HG02623 (cell line): ENCODE measurements around the gene GLDN.
"Not testable (repeated sequence)": the region's sequence is repeated elsewhere in the genome, so short reads cannot be mapped to it uniquely, and the experiment has no call there.

Source experiments
- ATAC-seq: cut with Tn5 transposase; IDR thresholded peaks from one replicate; pipeline ENCODE4 v1.9.1; 2021; ENCODE audit warnings: moderate library complexity; ENCODE audit not compliant: unreplicated experiment

The GLDN gene

DNA sequence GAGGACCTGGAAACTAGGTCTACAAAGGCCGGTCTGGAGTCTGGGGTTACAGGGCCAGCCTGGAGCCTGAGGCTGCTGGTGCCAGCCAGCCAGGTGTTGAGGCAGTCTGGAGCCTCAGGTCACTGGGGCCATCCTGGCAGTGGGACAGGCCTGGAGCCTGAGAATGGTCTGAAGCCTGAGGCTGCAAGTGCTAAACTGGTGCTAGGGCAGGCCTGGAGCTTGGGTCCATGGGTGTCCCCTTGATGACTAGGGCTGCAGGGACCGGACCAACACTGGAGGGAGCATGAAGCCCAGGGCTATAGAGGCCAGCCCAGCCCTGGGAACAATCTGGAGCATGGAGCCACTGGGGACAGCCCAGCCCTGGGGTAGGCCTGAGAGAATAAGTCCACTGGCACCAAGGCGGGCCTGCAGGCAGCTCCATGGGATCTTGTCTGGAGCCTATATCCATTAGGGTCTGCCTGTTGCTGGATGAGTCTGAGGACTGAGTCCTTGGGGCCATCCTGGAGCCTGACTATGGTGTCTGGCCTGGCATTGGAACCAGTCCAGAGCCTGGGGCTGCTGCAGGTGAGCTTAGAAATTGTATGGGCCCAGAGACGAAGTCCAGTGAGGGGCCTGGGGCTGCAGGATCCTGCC lies 101.9 kb downstream of the GLDN start:
- ATAC-seq: no peak

DNA sequence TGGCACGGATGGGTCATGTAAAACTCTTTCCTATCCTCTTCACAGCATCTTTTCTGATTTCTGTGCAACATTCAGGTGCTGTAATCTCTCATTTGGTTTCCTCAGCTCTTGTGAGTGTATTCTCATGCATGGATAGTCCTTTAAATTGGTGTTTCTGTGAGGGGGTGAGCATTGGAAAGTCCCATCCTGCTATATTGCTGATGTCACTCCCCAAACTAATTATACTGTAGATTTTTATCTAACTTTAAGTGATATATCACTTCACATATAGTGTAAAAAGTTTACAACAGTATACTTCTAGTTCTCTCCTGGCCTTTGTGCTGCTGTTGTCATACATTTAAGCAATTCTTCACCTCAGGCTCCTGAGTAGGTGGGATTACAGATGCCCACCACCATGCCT lies 102.7 kb downstream of the GLDN start:
- no peak for ATAC-seq

DNA sequence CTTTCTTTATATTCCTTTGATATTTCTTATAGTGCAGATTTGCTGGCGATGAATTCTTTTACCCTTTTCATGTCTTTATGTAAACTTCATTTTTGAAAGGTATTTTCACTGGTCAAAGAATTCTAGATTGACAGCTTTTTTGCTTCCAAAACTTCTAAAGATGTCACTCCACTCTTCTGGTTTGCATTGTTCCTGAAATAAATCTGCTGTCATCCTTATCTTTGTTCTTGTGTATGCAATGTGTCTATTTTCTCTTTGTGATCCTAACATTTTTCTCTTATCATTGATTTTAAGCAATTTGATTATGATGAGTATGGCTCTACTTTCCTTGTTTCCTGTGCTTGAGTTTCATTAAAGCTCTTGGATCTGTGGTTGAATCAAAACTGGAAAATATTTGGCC lies 103.4 kb downstream of the GLDN start:
- no peak for ATAC-seq

DNA sequence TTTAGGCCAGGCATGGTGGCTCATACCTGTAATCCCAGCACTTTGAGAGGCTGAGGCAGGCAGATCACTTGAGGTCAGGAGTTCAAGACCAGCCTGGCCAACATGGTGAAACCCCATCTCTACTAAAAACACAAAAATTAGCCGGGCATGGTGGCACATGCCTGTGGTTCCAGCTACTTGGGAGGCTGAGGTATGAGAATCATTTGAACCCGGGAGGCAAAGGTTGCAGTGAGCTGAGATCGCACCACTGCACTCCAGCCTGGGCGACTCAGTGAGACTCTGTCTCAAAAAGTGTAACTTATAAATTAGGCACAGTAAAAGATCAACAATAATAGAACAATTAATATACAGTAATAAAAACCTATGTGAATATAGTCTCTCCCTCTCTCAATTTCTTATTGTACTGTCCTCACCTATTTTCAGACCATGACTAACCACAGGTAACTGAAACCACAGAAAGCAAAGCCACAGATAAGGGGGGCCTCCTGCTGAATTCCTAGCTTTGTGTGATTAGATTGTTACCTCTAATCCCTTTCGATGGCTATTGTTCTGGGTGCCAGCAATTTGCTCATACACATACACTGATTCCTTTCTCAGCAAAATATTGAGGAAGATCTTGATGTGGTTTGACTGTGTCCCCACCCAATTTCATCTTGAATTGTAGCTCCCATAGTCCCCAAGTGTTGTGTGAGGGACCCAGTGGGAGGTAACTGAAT lies 104.7 kb downstream of the GLDN start:
- not testable (repeated sequence) for ATAC-seq

DNA sequence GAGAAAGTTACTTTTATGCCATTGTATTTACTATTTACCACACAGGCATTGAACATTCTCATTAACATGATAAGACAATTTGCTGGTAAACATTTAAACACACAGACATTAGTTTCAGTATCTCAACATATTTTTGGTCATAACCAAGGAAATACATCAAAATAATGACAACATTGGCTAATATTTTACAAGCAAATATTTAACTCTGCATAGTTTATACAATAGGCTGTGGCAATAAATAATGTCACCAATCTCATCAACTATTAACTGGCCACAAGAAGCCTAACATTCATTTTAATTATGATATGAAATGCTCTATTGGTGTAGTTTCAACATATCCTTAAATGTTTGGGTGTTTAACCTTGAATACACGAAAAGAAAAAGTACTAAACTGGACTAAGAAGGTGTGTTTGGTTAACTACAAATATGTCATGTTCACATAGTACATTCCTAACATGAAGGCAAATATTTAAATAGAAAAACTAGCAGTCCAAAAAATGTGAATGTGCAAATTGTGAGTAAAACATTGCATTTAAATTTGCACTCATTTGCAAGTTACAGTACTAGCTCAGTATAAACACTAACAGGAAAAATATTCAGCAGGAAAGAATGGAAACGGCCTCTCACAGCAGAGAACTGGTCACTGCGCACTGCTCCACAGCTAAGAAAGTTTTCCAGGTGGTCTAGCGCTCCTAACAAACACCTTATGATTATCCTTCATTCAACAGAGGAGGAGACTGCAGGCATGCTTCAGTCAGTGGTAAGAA lies 106.6 kb downstream of the GLDN start:
- ATAC-seq: no peak

DNA sequence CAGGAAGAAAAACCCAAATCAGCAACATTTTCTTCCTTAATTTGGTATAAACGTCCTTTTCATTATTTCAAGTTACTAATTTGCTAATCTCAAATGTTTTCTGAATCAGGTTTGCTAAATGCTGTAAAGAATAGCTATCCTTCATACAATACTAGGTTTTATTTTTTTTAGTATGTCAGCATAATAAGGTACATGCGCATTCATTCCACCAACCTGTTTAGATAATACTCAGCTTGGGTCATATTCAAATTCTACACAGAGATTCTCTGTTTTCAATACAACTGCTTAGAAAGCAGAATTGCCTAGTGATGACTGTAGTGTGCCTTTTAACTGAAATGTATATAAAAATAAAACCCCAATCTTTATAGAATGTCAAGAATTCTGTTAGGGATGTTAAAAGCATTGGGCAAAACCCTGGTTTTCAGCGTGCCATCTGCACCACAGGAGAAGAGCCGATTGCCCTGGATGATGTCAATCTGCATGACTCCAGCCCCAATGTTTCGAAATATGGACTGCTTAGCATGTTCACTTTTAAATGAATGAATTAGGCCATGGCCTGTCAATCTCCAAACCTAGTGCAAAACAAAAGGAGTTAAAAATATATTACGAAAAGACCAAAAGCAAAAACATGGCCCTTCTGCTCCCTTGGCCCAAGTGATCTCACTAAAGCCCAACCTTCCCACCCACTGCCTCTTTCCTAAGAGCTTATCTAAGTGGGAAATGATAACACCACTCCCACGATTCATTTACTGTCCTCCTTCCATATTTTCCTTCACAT lies 107.4 kb downstream of the GLDN start:
- no peak for ATAC-seq

DNA sequence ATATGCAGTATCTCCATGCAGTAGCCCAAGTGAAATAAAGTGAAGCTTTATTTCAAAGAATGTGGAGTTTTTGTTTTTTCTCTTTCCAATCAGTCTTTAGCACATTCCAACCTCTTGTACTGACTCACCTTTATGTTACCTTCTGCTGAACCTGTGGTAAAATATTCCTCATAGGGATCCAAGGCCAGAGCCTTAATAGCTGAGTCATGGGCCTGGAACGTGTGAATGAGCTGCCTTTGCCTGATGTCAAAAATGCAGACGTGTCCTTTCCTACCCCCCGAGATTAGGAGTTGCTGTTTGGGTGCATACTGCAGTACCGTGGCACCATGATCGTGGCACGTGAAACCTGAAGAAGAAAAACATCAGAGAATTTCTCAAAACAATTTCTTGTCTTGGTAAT lies 108.5 kb downstream of the GLDN start:
- no peak for ATAC-seq
